Measurements from ENCODE around the gene SYT14.
"Not testable (repeated sequence)": the region's sequence is repeated elsewhere in the genome, so short reads cannot be mapped to it uniquely, and the experiment has no call there.

Gene SYT14

GRCh38 chr1:210024996-210025395 is 87.0 kb downstream of the SYT14 start:
- no peak for DNase-seq (ENCODE audit: low read depth, low spot score)

DNA sequence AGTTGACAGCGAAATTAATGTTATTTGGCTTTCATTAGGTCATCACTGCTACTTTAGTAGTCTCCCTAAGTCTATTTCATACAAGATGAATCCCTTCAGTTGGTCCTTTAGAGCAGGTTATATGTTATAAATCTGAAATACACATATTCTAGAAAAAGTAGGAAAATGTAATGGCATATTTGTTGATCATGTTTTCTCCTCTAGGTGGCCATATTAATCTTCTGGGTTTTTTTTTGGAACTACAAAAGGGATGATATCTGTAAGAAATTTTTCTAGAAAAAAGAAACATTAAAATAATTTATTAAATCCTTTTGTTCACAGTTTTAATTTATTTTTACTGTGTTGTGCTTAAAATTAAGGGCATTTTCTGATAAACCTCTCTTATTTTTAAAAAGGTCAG is 87.9 kb downstream of the SYT14 start:
- no peak for DNase-seq (ENCODE audit: low read depth, low spot score)

DNA sequence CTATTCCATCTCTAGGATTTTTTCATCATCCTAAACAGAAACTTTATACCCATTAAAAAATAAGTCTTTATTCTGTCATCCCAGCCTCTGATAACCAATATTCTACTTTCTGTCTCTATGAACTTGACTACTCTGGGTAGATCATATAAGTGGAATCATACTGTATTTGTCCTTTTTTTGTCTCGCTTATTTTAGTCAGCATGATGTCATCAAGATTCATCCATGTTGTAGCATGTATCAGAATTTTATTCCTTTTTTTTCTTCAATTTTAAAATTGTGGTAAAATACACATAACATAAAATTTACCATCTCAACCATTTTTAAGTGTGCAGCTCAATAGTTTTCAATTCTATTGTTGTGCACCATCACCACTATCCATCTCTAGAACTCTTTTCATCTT is 90.0 kb downstream of the SYT14 start:
- no peak for DNase-seq (ENCODE audit: low read depth, low spot score)

DNA sequence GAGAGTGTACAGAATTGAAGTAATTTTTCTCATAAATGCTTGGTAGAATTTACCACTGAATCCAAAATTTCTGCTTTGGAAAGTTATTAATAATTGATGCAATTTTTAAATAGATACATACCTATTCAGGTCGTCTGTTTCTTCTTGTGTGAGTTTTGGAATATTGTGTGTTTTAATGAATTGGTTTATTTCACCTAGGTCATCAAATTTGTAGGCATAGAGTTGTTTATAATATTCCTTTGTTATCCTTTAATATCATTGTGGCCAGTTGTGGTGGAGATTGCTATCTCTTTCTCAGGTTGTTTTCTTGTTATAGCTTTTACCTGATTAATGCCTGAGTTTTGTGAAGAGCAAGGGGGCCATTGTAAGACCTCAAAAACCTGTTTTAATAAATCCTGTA is 93.5 kb downstream of the SYT14 start:
- no peak for DNase-seq (ENCODE audit: low read depth, low spot score)

DNA sequence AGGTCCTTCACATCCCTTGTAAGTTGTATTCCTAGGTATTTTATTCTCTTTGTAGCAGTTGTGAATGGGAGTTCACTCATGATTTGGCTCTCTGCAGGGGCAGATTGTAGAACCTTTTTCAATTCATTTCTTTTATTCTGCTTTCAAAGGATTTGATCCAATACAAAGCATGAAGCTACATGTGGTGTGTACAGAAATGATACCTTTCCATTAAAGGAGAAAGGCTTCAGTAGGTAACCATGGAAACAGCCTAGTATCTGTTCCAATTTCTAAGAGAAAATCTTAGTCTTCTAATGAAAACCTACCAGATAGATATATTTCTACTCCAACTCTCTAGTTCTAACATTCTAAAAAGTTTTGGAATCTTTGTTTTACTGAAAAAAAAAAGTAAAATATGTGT is 105.0 kb downstream of the SYT14 start:
- DNase-seq (ENCODE audit: low read depth, low spot score): no peak

DNA sequence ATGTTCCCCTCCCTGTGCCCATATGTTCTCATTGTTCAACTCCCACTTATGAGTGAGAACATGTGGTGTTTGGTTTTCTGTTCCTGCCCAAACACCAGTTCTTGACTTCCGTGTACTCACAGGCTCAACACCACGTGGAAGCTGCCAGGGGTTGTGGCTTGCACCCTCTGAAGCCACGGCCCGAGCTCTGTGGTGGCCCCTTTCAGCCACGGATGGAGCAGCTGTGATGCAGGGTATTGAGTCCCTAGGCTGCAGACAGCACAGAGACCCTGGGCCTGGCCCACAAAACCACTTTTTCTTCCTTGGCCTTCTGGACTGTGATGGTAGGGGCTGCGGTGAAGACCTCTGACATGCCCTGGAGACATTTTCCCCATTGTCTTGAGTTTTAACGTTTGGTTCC is 111.6 kb downstream of the SYT14 start:
- DNase-seq (ENCODE audit: low read depth, low spot score): no peak

DNA sequence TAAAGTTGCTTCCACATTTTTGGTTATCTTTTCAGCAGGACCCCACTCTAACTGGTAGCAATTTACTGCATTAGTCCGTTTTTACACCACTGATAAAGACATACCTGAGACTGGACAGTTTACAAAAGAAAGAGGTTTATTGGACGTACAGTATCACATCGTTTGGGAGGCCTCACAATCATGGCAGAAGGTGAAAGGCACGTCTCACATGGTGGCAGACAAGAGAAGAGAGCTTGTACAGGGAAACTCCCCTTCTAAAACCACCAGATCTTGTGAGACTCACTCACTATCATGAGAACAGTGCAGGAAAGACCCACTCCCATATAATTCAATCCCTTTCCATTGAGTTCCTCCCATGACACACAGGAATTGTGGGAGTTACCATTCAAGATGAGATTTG is 112.5 kb downstream of the SYT14 start:
- DNase-seq (ENCODE audit: low read depth, low spot score): not testable (repeated sequence)

GRCh38 chr1:210053126-210053525 is 115.1 kb downstream of the SYT14 start:
- DNase-seq (ENCODE audit: low read depth, low spot score): no peak

- no peak for DNase-seq (ENCODE audit: low read depth, low spot score)
These were observed 119.6 kb downstream of the SYT14 start for GRCh38 chr1:210057593-210057992.

- DNase-seq (ENCODE audit: low read depth, low spot score): no peak
These were observed 124.0 kb downstream of the SYT14 start for GRCh38 chr1:210061992-210062391.

GRCh38 chr1:210070531-210070930 is 132.5 kb downstream of the SYT14 start:
- no peak for DNase-seq (ENCODE audit: low read depth, low spot score)

- no peak for DNase-seq (ENCODE audit: low read depth, low spot score)
These were observed 134.1 kb downstream of the SYT14 start for GRCh38 chr1:210072129-210072528.

DNA sequence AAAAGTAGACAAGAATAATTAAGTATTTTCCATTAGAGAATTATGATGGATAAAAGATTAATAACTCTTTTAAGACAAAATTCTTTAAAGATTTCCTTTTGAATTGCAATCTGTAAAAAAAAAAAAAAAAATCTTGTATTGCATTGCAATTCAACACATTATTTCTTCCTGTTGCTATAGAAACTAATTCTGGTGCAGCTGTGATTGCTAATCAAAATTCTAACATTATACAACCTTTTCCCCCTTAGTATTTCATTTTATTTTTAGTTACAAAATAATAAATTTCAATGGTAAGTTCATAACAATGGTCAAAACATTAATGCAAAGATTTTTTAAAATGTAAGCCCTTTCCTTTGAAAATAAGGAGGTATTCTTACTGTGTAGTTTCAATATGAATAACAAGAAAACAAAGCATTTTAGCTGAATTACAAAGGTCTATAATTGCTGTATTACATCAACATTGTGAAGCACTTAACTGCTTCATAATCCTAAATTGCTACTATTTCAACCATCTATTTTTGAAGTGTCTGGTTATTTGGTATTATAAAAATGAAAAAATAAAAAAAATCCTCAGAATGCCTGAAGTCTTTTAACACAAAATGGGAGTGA is 135.0 kb downstream of the SYT14 start:
- no peak for DNase-seq (ENCODE audit: low read depth, low spot score)

DNA sequence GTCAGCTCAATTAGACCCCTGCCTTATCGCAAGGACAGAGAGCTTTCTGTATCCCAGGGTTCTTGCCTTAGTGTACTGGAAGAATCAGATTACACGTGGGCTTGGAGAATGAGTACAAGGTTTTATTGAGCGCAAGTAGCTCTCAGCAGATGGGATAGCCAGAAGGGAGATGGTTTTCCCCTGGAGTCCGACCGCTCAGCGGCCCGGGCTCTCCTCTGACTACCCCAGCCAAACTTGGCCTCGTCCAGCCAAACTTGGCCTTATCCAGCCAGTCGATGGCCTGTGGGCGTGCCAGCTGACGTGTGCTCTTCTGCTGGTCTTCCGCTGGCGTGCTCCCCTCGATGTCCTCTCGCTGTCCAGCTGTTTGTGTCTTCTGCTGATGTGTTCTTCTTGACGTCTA is 136.9 kb downstream of the SYT14 start:
- DNase-seq (ENCODE audit: low read depth, low spot score): no peak

GRCh38 chr1:210076620-210077019 is 138.6 kb downstream of the SYT14 start:
- DNase-seq (ENCODE audit: low read depth, low spot score): no peak

GRCh38 chr1:210081494-210081893 is 143.5 kb downstream of the SYT14 start:
- DNase-seq (ENCODE audit: low read depth, low spot score): no peak

- DNase-seq (ENCODE audit: low read depth, low spot score): no peak
These were observed 147.3 kb downstream of the SYT14 start for GRCh38 chr1:210085359-210085758.

DNA sequence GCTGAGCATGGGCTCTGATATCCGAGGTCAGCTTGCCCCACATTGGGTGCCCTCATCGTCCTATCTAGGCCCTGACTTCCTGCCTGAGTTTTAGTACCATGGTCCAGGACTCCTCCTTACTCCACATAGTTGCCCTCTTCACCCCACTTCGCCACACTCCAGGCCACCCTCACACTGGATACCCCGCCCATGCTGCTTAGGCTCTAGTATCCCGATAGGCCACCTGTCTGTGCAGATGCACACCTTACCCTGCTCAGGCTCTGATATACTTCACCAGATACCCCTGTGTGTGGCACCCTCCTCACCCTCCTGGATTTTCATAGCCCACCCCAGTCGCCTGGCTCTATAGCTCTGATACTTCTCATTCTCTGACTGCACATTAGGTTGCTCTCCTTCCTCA is 149.0 kb downstream of the SYT14 start:
- DNase-seq (ENCODE audit: low read depth, low spot score): no peak

DNA sequence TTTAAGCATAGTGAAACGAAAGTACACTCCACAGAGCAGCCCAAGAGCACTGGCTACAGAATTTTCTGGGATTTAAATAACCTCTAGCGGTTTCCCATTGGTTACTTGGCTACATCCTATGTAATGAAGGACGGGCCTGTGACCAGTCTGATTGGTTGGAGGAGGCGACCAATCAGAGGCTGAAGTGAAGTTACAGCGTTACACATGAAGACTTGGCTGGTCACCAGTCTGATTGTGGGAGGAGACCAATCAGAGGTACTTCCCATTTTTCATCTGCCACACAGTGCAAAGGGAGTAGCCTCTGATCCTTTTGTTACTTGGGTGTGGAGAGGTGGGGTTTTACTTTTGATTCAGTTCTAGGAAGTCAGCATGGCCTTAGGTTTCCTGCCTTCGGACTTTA is 151.8 kb downstream of the SYT14 start:
- no peak for DNase-seq (ENCODE audit: low read depth, low spot score)

GRCh38 chr1:210092366-210092765 is 154.3 kb downstream of the SYT14 start:
- DNase-seq (ENCODE audit: low read depth, low spot score): no peak

GRCh38 chr1:210093461-210093860 is 155.4 kb downstream of the SYT14 start:
- no peak for DNase-seq (ENCODE audit: low read depth, low spot score)

DNA sequence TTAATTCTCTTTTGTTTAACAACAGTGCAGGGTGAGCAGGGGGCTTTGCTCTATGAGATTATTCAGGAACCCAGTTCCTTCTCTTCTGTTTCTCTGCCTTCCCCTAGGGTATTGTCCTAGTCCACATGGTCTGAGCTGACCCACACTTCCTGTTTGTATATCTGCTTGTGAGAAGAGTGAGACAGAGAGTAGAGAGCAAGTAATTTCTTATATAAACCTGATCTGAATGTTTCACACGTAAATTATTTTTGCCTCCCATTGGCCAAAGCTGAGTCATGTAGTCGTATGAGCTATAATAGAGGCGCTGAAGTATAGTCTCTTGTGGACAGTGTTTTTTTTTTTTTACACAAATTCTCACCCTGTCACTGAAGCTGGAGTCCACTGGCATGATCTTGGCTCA is 160.3 kb downstream of the SYT14 start:
- DNase-seq (ENCODE audit: low read depth, low spot score): no peak

DNA sequence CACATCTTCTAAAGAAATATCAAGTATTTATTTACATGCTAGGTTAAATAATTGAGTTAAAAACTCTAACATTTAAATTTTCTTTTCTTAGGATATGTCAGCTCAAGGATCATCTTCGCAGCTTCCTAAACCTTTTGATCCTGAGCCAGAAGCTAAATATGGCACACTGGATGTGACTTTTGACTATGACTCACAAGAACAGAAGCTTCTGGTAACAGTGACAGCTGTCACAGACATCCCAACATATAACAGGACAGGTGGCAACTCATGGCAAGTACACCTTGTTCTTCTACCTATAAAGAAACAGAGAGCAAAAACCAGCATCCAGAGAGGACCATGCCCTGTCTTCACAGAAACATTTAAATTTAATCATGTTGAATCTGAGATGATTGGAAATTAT is 161.9 kb downstream of the SYT14 start:
- DNase-seq (ENCODE audit: low read depth, low spot score): no peak

- DNase-seq (ENCODE audit: low read depth, low spot score): no peak
These were observed 166.1 kb downstream of the SYT14 start for GRCh38 chr1:210104103-210104502.

All from activated naive CD8-positive, alpha-beta T cell treated with anti-CD3 and anti-CD28 coated beads, Interleukin-2, amount 50 U/mL, for 16 hours (primary cell).